Right atrium auricular region (tissue), 2 donors: ENCODE results near the gene PSTPIP1. TPM values are rescaled to one million over a fixed set of nuclear protein-coding genes. Genes with fewer than 3 reads are reported as not detected.
"Not testable (repeated sequence)": the region's sequence is repeated elsewhere in the genome, so short reads cannot be mapped to it uniquely, and the experiment has no call there.

Experiments
- DNase-seq: peaks from one replicate; pipeline ENCODE4 v3.0.0-alpha.2; 2019; ENCODE audit warnings: low spot score
- H3K27ac ChIP-seq, 2 donors: fragments of 200-600 bp; sonication (generic); 1 replicate in 1 of 2; 2 replicates in 1 of 2; pipeline ENCODE4 v1.5.1; 2016 to 2019
- H3K27me3 ChIP-seq, 2 donors: fragments of 200-600 bp; sonication (generic); one replicate each; pipeline versions ENCODE4 v1.5.1 to v1.6.0; 2017 to 2019
- H3K36me3 ChIP-seq: fragments of 200-600 bp; sonication (generic); one replicate; pipeline ENCODE4 v1.5.1; 2016
- H3K4me1 ChIP-seq, 2 donors: fragments of 200-600 bp; sonication (generic); one replicate each; pipeline versions ENCODE4 v1.5.1 to v1.6.0; 2017 to 2019
- H3K4me3 ChIP-seq, 2 donors: fragments of 200-600 bp; sonication (generic); 1 replicate in 1 of 2; 2 replicates in 1 of 2; pipeline ENCODE4 v1.5.1; 2017 to 2019; ENCODE audit warnings: mild to moderate bottlenecking in 1 of 2, moderate library complexity in 1 of 2
- H3K9me3 ChIP-seq, 2 donors: fragments of 200-600 bp; sonication (generic); one replicate each; pipeline ENCODE4 v1.5.1; 2019
- CTCF ChIP-seq, 2 donors: fragments of 200-600 bp; sonication (generic); IDR thresholded peaks; one replicate each; pipeline ENCODE4 v1.5.1; 2019; ENCODE audit warnings: antibody characterized with exemption in 2 of 2
- total RNA-seq, 2 donors: library from RNA; depleted of rRNA; stranded (reverse); fragments of >200 nt; gene quantifications; one replicate each; pipeline ENCODE4 v1.1.0, GENCODE V29; 2016

The PSTPIP1 gene
- total RNA-seq, 2 donors from 2014 or later, result 1.9 to 2.3 TPM

- Histone ChIP-seq H3K4me1 (no peaks in the 10 kb centered on the region), H3K9me3 (no peaks in the 10 kb centered on the region), H3K27ac (no peak overlapping the region), H3K27me3 (no peaks in the 10 kb centered on the region), H3K4me3 (no peak overlapping the region), H3K36me3 (peaks cover 4% of the 10 kb centered on the region)
- no peak for TF ChIP-seq CTCF (IDR thresholded peaks at IDR 0.05)
- DNase-seq, result no peak
Observed at GRCh38 chr15:76954744-76955143, 40.2 kb upstream of the PSTPIP1 start.

- no peak overlapping the region for H3K27ac ChIP-seq
- no peak for TF ChIP-seq CTCF (IDR thresholded peaks at IDR 0.05)
- H3K36me3 ChIP-seq, result no peaks in the 10 kb centered on the region
- no peaks in the 10 kb centered on the region for H3K9me3 ChIP-seq
- DNase-seq, result no peak
- H3K4me3 ChIP-seq, result no peak overlapping the region
- H3K4me1 ChIP-seq, result peaks cover 0 to 13% of the 10 kb centered on the region in 2 donors
- no peaks in the 10 kb centered on the region for H3K27me3 ChIP-seq
Observed at GRCh38 chr15:76961268-76962011, 33.5 kb upstream of the PSTPIP1 start.

GRCh38 chr15:76962337-76963013 is 32.5 kb upstream of the PSTPIP1 start:
- Histone ChIP-seq H3K9me3 (no peaks in the 10 kb centered on the region), H3K36me3 (no peaks in the 10 kb centered on the region), H3K27me3 (no peaks in the 10 kb centered on the region), H3K4me1 (peaks cover 0 to 19% of the 10 kb centered on the region in 2 donors), H3K4me3 (no peak overlapping the region), H3K27ac (no peak overlapping the region)
- TF ChIP-seq CTCF (IDR thresholded peaks at IDR 0.05), result no peak
- DNase-seq, result no peak

- TF ChIP-seq CTCF (IDR thresholded peaks at IDR 0.05), result no peak
- Histone ChIP-seq H3K4me3 (no peak overlapping the region), H3K4me1 (peaks cover 0 to 21% of the 10 kb centered on the region in 2 donors), H3K9me3 (no peaks in the 10 kb centered on the region), H3K36me3 (no peaks in the 10 kb centered on the region), H3K27ac (no peak overlapping the region), H3K27me3 (no peaks in the 10 kb centered on the region)
- no peak for DNase-seq
Observed at GRCh38 chr15:76963596-76963995, 31.3 kb upstream of the PSTPIP1 start.

GRCh38 chr15:76964157-76964556 is 30.8 kb upstream of the PSTPIP1 start:
- Histone ChIP-seq H3K27ac (no peak overlapping the region), H3K4me1 (peaks cover 0 to 21% of the 10 kb centered on the region in 2 donors), H3K27me3 (no peaks in the 10 kb centered on the region), H3K9me3 (no peaks in the 10 kb centered on the region), H3K4me3 (no peak overlapping the region), H3K36me3 (no peaks in the 10 kb centered on the region)
- no peak for TF ChIP-seq CTCF (IDR thresholded peaks at IDR 0.05)
- no peak for DNase-seq

- H3K9me3 ChIP-seq, H3K36me3 ChIP-seq, H3K27ac ChIP-seq, H3K4me3 ChIP-seq, DNase-seq, H3K27me3 ChIP-seq: not testable (repeated sequence)
- peaks cover 0 to 21% of the 10 kb centered on the region in 2 donors for H3K4me1 ChIP-seq
Observed at GRCh38 chr15:76966051-76966450, 28.9 kb upstream of the PSTPIP1 start.
